K562 (cell line): ENCODE data around the gene FGFRL1. TPM values are rescaled to one million over a fixed set of nuclear protein-coding genes. Genes with fewer than 3 reads are reported as not detected.

Experiments used
- ATAC-seq: fragments of 200-7000 bp; cut with Tn5 transposase; 3 replicates; pipeline ENCODE4 v1.9.1; 2020; ENCODE audit warnings: moderate library complexity
- BruUV-seq: library from RNA; stranded (reverse); fragments of 400-500 nt; replicated peaks from 2 replicates; lab custom pipeline; 2021; lab: Mats Ljungman, UMichigan
- CTCF ChIA-PET: fragments of 300-600 bp; formaldehyde crosslinking; extraction: SDS; loops from one replicate; lab custom pipeline; 2021; ENCODE audit warnings: low intra/inter-chr PET ratio; lab: Yijun Ruan, JAX
- POLR2A ChIA-PET: fragments of 300-600, 350-650 bp; sonication (Branson Sonifier 250); formaldehyde crosslinking; extraction: SDS; loops from one replicate; lab custom pipeline; 2021; ENCODE audit warnings: antibody characterized with exemption, inconsistent platforms; lab: Yijun Ruan, JAX
- DNase-seq, 4 experiments: peaks; one replicate each; pipeline versions ENCODE4 v3.0.0 to v3.0.0-alpha.2; 2011 to 2018; ENCODE audit warnings: low spot score in 3 of 4, mixed read lengths in 3 of 4; ENCODE audit errors: extremely low read depth in 1 of 4
- FAIRE-seq: peaks from 2 replicates; lab custom pipeline; 2011; peaks lifted over from hg19 to GRCh38; lab: Jason Lieb, UNC
- H2AFZ ChIP-seq: 2 replicates; pipeline ENCODE4 v1.6.0; 2011; ENCODE audit warnings: low read depth, low read length, control low read depth, inconsistent platforms
- H3K27ac ChIP-seq: fragments of 200-600 bp; 3 replicates; pipeline ENCODE4 v1.8.0; 2011; ENCODE audit warnings: low read depth, mild to moderate bottlenecking, control low read depth, inconsistent platforms, low read length, moderate library complexity, mixed read lengths; ENCODE audit errors: extremely low read depth
- H3K27me3 ChIP-seq, 2 experiments: fragments of 300-600 bp in 1 of 2; 2 replicates in 1 of 2; 3 replicates in 1 of 2; pipeline versions ENCODE4 v1.6.0 to v1.8.0; 2011; ENCODE audit warnings: inconsistent platforms in 2 of 2, low read length in 2 of 2, mild to moderate bottlenecking in 1 of 2, mixed read lengths in 1 of 2, moderate library complexity in 1 of 2; ENCODE audit not compliant: control insufficient read depth in 2 of 2, insufficient read depth in 2 of 2
- H3K36me3 ChIP-seq: fragments of 300-600 bp; 3 replicates; pipeline ENCODE4 v1.8.0; 2011; ENCODE audit warnings: mild to moderate bottlenecking, low read length, inconsistent platforms; ENCODE audit not compliant: control insufficient read depth, insufficient read depth
- H3K4me1 ChIP-seq, 2 experiments: fragments of 200-600 bp in 1 of 2; replicated peaks in 1 of 2; 2 replicates in 1 of 2; 3 replicates in 1 of 2; pipeline versions ENCODE4 v1.5.1 to v1.8.0; 2011; ENCODE audit warnings: inconsistent platforms in 2 of 2, low read length in 2 of 2, mild to moderate bottlenecking in 1 of 2, mixed read lengths in 1 of 2, moderate library complexity in 1 of 2; ENCODE audit not compliant: control insufficient read depth in 2 of 2, insufficient read depth in 2 of 2
- H3K4me2 ChIP-seq: 2 replicates; pipeline ENCODE4 v1.6.1; 2011; ENCODE audit warnings: low read length, control low read depth, inconsistent platforms, mixed read lengths; ENCODE audit not compliant: insufficient read depth
- H3K4me3 ChIP-seq: fragments of 200-600 bp; sonication (generic), shearing (Covaris generic); 2 replicates; pipeline ENCODE4 v1.5.1; 2016; ENCODE audit warnings: control low read depth, inconsistent platforms
- H3K79me2 ChIP-seq: fragments of 200-600 bp; 3 replicates; pipeline ENCODE4 v1.8.0; 2011; ENCODE audit warnings: low read length, inconsistent platforms; ENCODE audit not compliant: control insufficient read depth, insufficient read depth
- H3K9ac ChIP-seq, 2 experiments: 2 replicates each; pipeline versions ENCODE4 v1.6.0 to v1.6.1; 2011; ENCODE audit warnings: low read depth in 2 of 2, low read length in 2 of 2, control low read depth in 1 of 2, inconsistent platforms in 1 of 2, mild to moderate bottlenecking in 1 of 2, mixed read lengths in 1 of 2; ENCODE audit not compliant: insufficient read depth in 1 of 2
- H3K9me1 ChIP-seq: one replicate; pipeline ENCODE4 v1.6.0; 2011; ENCODE audit warnings: inconsistent platforms, mild to moderate bottlenecking, low read length, moderate library complexity; ENCODE audit not compliant: control insufficient read depth, insufficient read depth
- H3K9me3 ChIP-seq: replicated peaks from 2 replicates; pipeline ENCODE4 v1.5.1; 2011; ENCODE audit warnings: low read depth, low read length, inconsistent platforms; ENCODE audit not compliant: control insufficient read depth, insufficient read depth
- H4K20me1 ChIP-seq: replicated peaks from 2 replicates; pipeline ENCODE4 v1.6.1; 2011; ENCODE audit warnings: low read length, inconsistent platforms, mixed read lengths; ENCODE audit not compliant: control insufficient read depth, insufficient read depth
- ASH1L ChIP-seq: fragments of 450-650 bp; IDR thresholded peaks from 2 replicates; pipeline ENCODE4 v1.6.1; 2018; ENCODE audit warnings: borderline replicate concordance, mild to moderate bottlenecking, low read depth; ENCODE audit not compliant: partially characterized antibody
- FOXK2 ChIP-seq, 2 experiments: fragments of 450-650 bp; IDR thresholded peaks in 1 of 2; conservative IDR thresholded peaks in 1 of 2; 2 replicates each; pipeline ENCODE4 v1.6.1; 2016; ENCODE audit warnings: low read depth in 2 of 2, mild to moderate bottlenecking in 1 of 2
- MYNN ChIP-seq, 2 experiments: sonication (generic); formaldehyde crosslinking in 1 of 2; IDR thresholded peaks; 2 replicates each; pipeline versions ENCODE4 v1.5.0 to v1.6.1; 2016 to 2020; ENCODE audit warnings: antibody characterized with exemption in 1 of 2, missing genetic modification reagents in 1 of 2
- PHF20 ChIP-seq: fragments of 450-650 bp; IDR thresholded peaks from 2 replicates; pipeline ENCODE4 v1.6.1; 2018; ENCODE audit not compliant: partially characterized antibody
- POLR2A ChIP-seq: fragments of 450-650 bp; conservative IDR thresholded peaks from 2 replicates; pipeline ENCODE4 v1.6.1; 2016
- RAD21 ChIP-seq, 2 experiments: fragments of 250-450 bp in 1 of 2; fragments of 450-650 bp in 1 of 2; sonication (Bioruptor Pico) in 1 of 2; formaldehyde crosslinking in 1 of 2; IDR thresholded peaks in 1 of 2; conservative IDR thresholded peaks in 1 of 2; 2 replicates each; pipeline versions ENCODE4 v1.4.0 to v1.8.0; 2020 to 2022; ENCODE audit warnings: mild to moderate bottlenecking in 2 of 2, moderate library complexity in 1 of 2
- RFX1 ChIP-seq: fragments of 450-650 bp; IDR thresholded peaks from 2 replicates; pipeline ENCODE4 v1.6.1; 2016; ENCODE audit warnings: mild to moderate bottlenecking, moderate library complexity
- SUPT5H ChIP-seq: fragments of 450-650 bp; IDR thresholded peaks from 2 replicates; pipeline ENCODE4 v1.6.1; 2016
- YBX1 ChIP-seq: fragments of 450-650 bp; IDR thresholded peaks from 2 replicates; pipeline ENCODE4 v1.7.1; 2016; ENCODE audit warnings: mild to moderate bottlenecking
- WGBS: fragments of 100-300 bp; shearing (Covaris generic); methylation state at CpG from one replicate; pipeline ENCODE4 v1.1.6; 2016; ENCODE audit warnings: low coverage, mixed read lengths; ENCODE audit not compliant: insufficient coverage; ENCODE audit errors: missing lambda C conversion rate; 5-methylcytosine and 5-hydroxymethylcytosine counted together
- in situ Hi-C: fragments of 300-500 bp; cut with MboI; formaldehyde crosslinking; loops from 4 replicates; pipeline ENCODE4 v1.15.0; 2018; ENCODE audit warnings: inconsistent platforms, mixed read lengths
- intact Hi-C: fragments of 100-400 bp; cut with micrococcal nuclease; formaldehyde crosslinking; loops from 2 replicates; pipeline ENCODE4 v1.14.2; 2022
- polyA plus RNA-seq, 8 experiments: library from polyadenylated mRNA; depleted of rRNA in 4 of 8; stranded (reverse) in 5 of 8; unstranded in 3 of 8; fragments of >200 nt; fragmentation: Nextera tagmentation in 2 of 8; fragmentation: Illumina TruSeq in 1 of 8; extraction: Ambion mirVana in 2 of 8; extraction: Trizol in 1 of 8; gene quantifications; 2 replicates each; pipeline versions ENCODE4 v1.2.1 to v1.2.3, GENCODE V29; 2011 to 2014; ENCODE audit warnings: inconsistent platforms in 1 of 8, missing spikeins in 1 of 8
- total RNA-seq, 7 experiments: library from RNA; depleted of rRNA in 6 of 7; stranded (reverse); fragments of >200 nt in 6 of 7; fragmentation: Illumina TruSeq in 2 of 7; extraction: Trizol in 2 of 7; gene quantifications; 2 replicates each; pipeline versions ENCODE4 v1.2.1 to v1.2.3, GENCODE V29; 2011 to 2021; ENCODE audit warnings: low replicate concordance in 1 of 7
- TF ChIP-seq, protein P1 (sequence below): fragments of 250-450 bp; sonication (Bioruptor Pico); IDR thresholded peaks from 2 replicates; pipeline ENCODE4 v1.5.0; 2021; ENCODE audit warnings: mild to moderate bottlenecking, moderate library complexity
- TF ChIP-seq, protein P2 (sequence below): fragments of 450-650 bp; IDR thresholded peaks from 2 replicates; pipeline ENCODE4 v1.6.1; 2016; ENCODE audit warnings: borderline replicate concordance

The FGFRL1 gene
- total and polyA plus RNA-seq, 9 of the 15 experiments (the other 6 are each of a cell fraction or from before 2014, with no cell fraction given): 0.34 to 49.9 (median 14.6) TPM

DNA sequence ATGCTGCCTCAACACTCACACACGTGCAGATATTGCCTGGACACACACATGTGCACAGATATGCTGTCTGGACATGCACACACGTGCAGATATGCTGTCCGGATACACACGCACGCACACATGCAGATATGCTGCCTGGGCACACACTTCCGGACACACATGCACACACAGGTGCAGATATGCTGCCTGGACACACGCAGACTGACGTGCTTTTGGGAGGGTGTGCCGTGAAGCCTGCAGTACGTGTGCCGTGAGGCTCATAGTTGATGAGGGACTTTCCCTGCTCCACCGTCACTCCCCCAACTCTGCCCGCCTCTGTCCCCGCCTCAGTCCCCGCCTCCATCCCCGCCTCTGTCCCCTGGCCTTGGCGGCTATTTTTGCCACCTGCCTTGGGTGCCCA lies 14.7 kb downstream of the FGFRL1 start:
- FAIRE-seq: peak; percentile 62
- no peaks in the 10 kb centered on the region for H4K20me1 ChIP-seq
- no peaks in the 10 kb centered on the region for H3K27me3 ChIP-seq
- H3K27ac ChIP-seq: no peak overlapping the region; the same call in 2 of the 3 replicates
- peaks cover 3 to 70% of the 10 kb centered on the region in 2 experiments; a peak in 4 of 5 replicates for H3K4me1 ChIP-seq
- H3K4me2 ChIP-seq: no peak overlapping the region; the same call in 1 of the 2 replicates
- no peaks in the 10 kb centered on the region; the same call in 1 of the 2 replicates for H3K9me3 ChIP-seq
- CTCF ChIA-PET: no interaction called here
- peak overlapping the region in 1 of 2 experiments; percentile 27; a peak in 1 of 4 replicates for H3K9ac ChIP-seq
- peaks cover 29% of the 10 kb centered on the region; the same call in 2 of the 3 replicates for H3K36me3 ChIP-seq
- H3K4me3 ChIP-seq: no peak overlapping the region
- ATAC-seq: peak; percentile 69
- TF ChIP-seq YBX1: no peak
- no peak for TF ChIP-seq FOXK2 (conservative IDR thresholded peaks at IDR 0.05 in 1 of 2, IDR thresholded peaks at IDR 0.05 in 1 of 2; ENCODE audit: low read depth in 2 of 2)
- TF ChIP-seq POLR2A: peak; percentile 44; the same call in 1 of the 2 replicates
- 0 out of 2 replicates have a peak, but pooled peaks have one; percentile 18 for TF ChIP-seq SUPT5H
- no peak for TF ChIP-seq RAD21 (CRISPR knock-in tag; conservative IDR thresholded peaks at IDR 0.05 in 1 of 2, IDR thresholded peaks at IDR 0.05 in 1 of 2)
- no peak for TF ChIP-seq ASH1L
- TF ChIP-seq, protein P1, sequence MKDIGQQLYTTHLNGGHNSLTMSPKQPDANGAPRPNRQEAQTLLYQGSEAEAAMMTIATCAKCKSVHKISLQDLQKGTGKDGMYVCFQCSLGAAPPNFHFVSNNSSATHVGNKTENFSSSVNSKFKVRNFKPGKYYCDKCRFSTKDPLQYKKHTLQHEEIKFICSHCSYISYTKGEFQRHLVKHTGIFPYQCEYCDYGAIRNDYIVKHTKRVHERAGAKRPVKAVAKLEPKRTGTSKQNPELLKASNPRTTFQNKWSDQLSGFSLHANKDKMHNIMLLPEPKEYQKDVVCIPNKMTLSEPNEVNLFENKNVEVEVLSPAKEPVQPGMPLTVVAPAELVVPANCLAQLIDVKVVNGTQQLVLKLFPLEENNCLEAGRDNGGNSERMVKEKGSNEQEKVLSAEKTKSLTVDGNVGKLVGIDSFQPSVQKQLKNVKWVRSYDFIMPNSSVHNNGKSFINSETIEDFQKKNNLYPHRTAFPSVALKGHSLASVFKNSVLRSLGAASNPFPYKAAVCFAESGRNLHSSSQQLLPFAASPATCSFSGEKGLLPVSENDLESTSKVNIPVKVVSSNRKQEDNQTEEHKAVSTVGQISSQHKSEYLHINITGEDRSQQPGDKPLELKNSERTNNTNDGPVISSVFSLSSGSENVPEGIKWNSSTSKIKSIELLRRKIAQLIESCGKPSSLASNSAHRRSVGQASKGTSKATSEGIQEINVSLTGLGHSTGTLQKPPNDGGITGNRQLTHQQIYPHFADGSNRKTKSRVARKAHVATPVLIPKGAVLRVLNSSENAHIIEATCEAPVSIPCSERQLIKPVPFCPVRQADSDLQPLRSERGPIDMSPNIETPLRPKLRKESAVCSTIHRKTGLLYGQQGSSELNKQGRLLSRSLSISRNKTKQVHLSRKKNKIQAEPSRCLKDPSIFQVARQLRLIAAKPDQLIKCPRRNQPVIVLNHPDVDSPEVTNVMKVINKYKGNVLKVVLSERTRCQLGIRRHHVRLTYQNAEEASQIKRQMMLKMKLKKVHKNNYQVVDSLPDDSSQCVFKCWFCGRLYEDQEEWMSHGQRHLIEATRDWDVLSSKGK (CRISPR knock-in tag): no peak
- peak; percentile 57 for TF ChIP-seq PHF20
- no peak for TF ChIP-seq MYNN (IDR thresholded peaks at IDR 0.05)
- TF ChIP-seq MYNN (CRISPR knock-in tag; IDR thresholded peaks at IDR 0.05): no peak
- TF ChIP-seq, protein P2, sequence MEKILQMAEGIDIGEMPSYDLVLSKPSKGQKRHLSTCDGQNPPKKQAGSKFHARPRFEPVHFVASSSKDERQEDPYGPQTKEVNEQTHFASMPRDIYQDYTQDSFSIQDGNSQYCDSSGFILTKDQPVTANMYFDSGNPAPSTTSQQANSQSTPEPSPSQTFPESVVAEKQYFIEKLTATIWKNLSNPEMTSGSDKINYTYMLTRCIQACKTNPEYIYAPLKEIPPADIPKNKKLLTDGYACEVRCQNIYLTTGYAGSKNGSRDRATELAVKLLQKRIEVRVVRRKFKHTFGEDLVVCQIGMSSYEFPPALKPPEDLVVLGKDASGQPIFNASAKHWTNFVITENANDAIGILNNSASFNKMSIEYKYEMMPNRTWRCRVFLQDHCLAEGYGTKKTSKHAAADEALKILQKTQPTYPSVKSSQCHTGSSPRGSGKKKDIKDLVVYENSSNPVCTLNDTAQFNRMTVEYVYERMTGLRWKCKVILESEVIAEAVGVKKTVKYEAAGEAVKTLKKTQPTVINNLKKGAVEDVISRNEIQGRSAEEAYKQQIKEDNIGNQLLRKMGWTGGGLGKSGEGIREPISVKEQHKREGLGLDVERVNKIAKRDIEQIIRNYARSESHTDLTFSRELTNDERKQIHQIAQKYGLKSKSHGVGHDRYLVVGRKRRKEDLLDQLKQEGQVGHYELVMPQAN: no peak
- TF ChIP-seq RFX1: no peak
- TF ChIP-seq, all 486 proteins: peak for 3
- POLR2A ChIA-PET: interaction anchor here (1.3 kb wide), 1 partner anchor 11 kb away, joined by 3 read pairs; no protein-coding TSS in a partner anchor
- no peaks in the 10 kb centered on the region for H3K9me1 ChIP-seq
- no peak overlapping the region for H2AFZ ChIP-seq
- WGBS: 50% methylated on average over 17 of the region's 17 CpGs
- BruUV-seq: no TSS peak
- DNase-seq: peak in 3 of 4 experiments; percentile 35 to 58 (median 44)
- in situ Hi-C loops: no loop called here
- no peaks in the 10 kb centered on the region for H3K79me2 ChIP-seq
- intact Hi-C loops: no loop called here
